Panc1 (cell line): ENCODE results near the gene TNFSF12. TPM values are rescaled to one million over a fixed set of nuclear protein-coding genes. Genes with fewer than 3 reads are reported as not detected.

Experiments used
- ATAC-seq: fragments of 200-7000 bp; cut with Tn5 transposase; 2 replicates; pipeline ENCODE4 v1.9.1; 2020; ENCODE audit warnings: mild to moderate bottlenecking, moderate library complexity
- BruUV-seq: library from RNA; stranded (reverse); fragments of 400-500 nt; replicated peaks from 2 replicates; lab custom pipeline; 2021; lab: Mats Ljungman, UMichigan
- CTCF ChIA-PET: fragments of 300-600 bp; sonication (Branson Sonifier 250); formaldehyde crosslinking; loops from one replicate; lab custom pipeline; 2022; ENCODE audit warnings: antibody characterized with exemption; lab: Charles Lee
- POLR2A ChIA-PET: fragments of 300-600 bp; sonication (Branson Sonifier 250); formaldehyde crosslinking; loops from one replicate; lab custom pipeline; 2022; ENCODE audit warnings: antibody characterized with exemption; lab: Charles Lee
- DNase-seq: peaks from one replicate; pipeline ENCODE4 v3.0.0-alpha.2; 2010; ENCODE audit warnings: low read depth, low spot score
- H3K27ac ChIP-seq: 2 replicates; pipeline ENCODE4 v1.5.1; 2011; ENCODE audit warnings: mild to moderate bottlenecking, low read length, inconsistent platforms
- H3K27me3 ChIP-seq: fragments of 200-500 bp; sonication (Bioruptor generic); 2 replicates; pipeline ENCODE4 v1.6.0; 2014; ENCODE audit warnings: low read length, inconsistent platforms; ENCODE audit not compliant: control insufficient read depth, insufficient read depth
- H3K36me3 ChIP-seq: fragments of 200-500 bp; sonication (Bioruptor generic); 2 replicates; pipeline ENCODE4 v1.5.1; 2014; ENCODE audit warnings: inconsistent platforms, mild to moderate bottlenecking, low read length, moderate library complexity; ENCODE audit not compliant: control insufficient read depth, insufficient read depth
- H3K4me1 ChIP-seq: 2 replicates; pipeline ENCODE4 v1.5.1; 2011; ENCODE audit warnings: inconsistent platforms, mild to moderate bottlenecking, low read length, moderate library complexity; ENCODE audit not compliant: control insufficient read depth, insufficient read depth
- H3K4me3 ChIP-seq, 2 experiments: 2 replicates each; pipeline ENCODE4 v1.5.1; 2011 to 2012; ENCODE audit warnings: low read depth in 2 of 2, low read length in 2 of 2, mild to moderate bottlenecking in 2 of 2, inconsistent platforms in 1 of 2, moderate library complexity in 1 of 2
- H3K9me3 ChIP-seq: fragments of 200-500 bp; sonication (Bioruptor generic); 2 replicates; pipeline ENCODE4 v1.5.1; 2014; ENCODE audit warnings: low read depth, mild to moderate bottlenecking, inconsistent platforms, low read length, moderate library complexity; ENCODE audit not compliant: control insufficient read depth, insufficient read depth
- CTCF ChIP-seq: fragments of 450-650 bp; IDR thresholded peaks from 2 replicates; pipeline ENCODE4 v1.5.1; 2017; ENCODE audit warnings: mild to moderate bottlenecking
- POLR2AphosphoS5 ChIP-seq: IDR thresholded peaks from 2 replicates; pipeline ENCODE4 v1.6.1; 2012; ENCODE audit warnings: mild to moderate bottlenecking, low read depth, low read length, moderate library complexity
- REST ChIP-seq, 2 experiments: IDR thresholded peaks; 2 replicates each; pipeline ENCODE4 v1.6.1; 2011 to 2012; ENCODE audit warnings: low read depth in 2 of 2, control low read depth in 1 of 2, low read length in 1 of 2, mild to moderate bottlenecking in 1 of 2, moderate library complexity in 1 of 2; ENCODE audit not compliant: insufficient read depth in 1 of 2
- SIN3A ChIP-seq: IDR thresholded peaks from 2 replicates; pipeline ENCODE4 v1.6.1; 2012; ENCODE audit warnings: low read depth, mild to moderate bottlenecking, low read length, moderate library complexity, borderline replicate concordance; ENCODE audit not compliant: insufficient read depth
- TCF7L2 ChIP-seq: IDR thresholded peaks from 2 replicates; pipeline ENCODE4 v1.6.1; 2011; ENCODE audit warnings: mild to moderate bottlenecking, low read depth, low read length, inconsistent platforms
- in situ Hi-C: cut with HindIII; loops from 2 replicates; pipeline ENCODE4 v1.10.0; 2016; ENCODE audit warnings: low sequenced_read_pairs, low pct_unique_long_range_greater_than_20kb
- intact Hi-C: fragments of 100-400 bp; cut with micrococcal nuclease; formaldehyde crosslinking; loops from one replicate; pipeline ENCODE4 v1.10.0; 2022; ENCODE audit not compliant: unreplicated experiment
- total RNA-seq: library from RNA; stranded (reverse); gene quantifications from one replicate; pipeline ENCODE4 v1.2.1, GENCODE V29; 2021; ENCODE audit not compliant: unreplicated experiment

Gene TNFSF12
- total RNA-seq, 1 experiment from 2014 or later: 12.6 TPM

DNA sequence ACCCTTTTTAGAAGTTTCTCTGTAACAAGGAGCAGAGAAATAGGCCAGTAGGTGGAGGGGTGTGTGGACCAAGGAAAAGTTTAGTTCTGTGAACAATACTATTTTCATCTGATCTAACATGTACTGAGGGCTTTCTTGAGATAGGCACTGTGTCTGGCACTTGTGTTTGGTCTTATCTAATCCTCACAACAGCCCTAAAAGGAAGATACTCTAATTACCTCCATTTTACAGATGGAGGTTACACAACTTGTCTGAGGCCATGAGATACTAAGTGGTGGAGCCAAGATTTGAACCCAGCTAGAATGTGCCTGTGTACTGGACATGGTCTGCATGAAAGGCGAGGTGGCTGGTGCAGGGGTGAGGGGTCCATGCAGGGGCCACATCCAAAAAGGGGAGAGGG, 4.5 kb downstream of the TNFSF12 start:
- Histone ChIP-seq H3K4me3 (no peak overlapping the region), H3K9me3 (no peaks in the 10 kb centered on the region), H3K27ac (no peak overlapping the region), H3K4me1 (peaks cover 15% of the 10 kb centered on the region), H3K27me3 (no peaks in the 10 kb centered on the region), H3K36me3 (no peaks in the 10 kb centered on the region)
- BruUV-seq: no TSS peak
- ChIA-PET CTCF (no interaction called here), POLR2A (no interaction called here)
- no peak for DNase-seq
- TF ChIP-seq REST (IDR thresholded peaks at IDR 0.05; ENCODE audit: insufficient read depth in 1 of 2, low read depth in 2 of 2, low read length in 1 of 2): no peak
- no peak for TF ChIP-seq TCF7L2
- TF ChIP-seq CTCF: no peak
- no peak for TF ChIP-seq SIN3A
- TF ChIP-seq POLR2AphosphoS5: no peak
- no peak for ATAC-seq
- intact Hi-C loops: no loop called here
- in situ Hi-C loops: no loop called here

GRCh38 chr17:7555320-7555948, 6.6 kb downstream of the TNFSF12 start:
- TF ChIP-seq CTCF (no peak; the same call in 1 of the 2 replicates), SIN3A (no peak), REST (IDR thresholded peaks at IDR 0.05; ENCODE audit: insufficient read depth in 1 of 2, low read depth in 2 of 2, low read length in 1 of 2) (no peak)
- Histone ChIP-seq H3K4me1 (peaks cover 26% of the 10 kb centered on the region), H3K4me3 (no peak overlapping the region), H3K27ac (no peak overlapping the region), H3K27me3 (no peaks in the 10 kb centered on the region), H3K36me3 (no peaks in the 10 kb centered on the region), H3K9me3 (no peaks in the 10 kb centered on the region)
- CTCF ChIA-PET: interaction anchor here (0.6 to 0.7 kb wide), 2 partner anchors 13 to 186 kb away, joined by 3 to 8 read pairs; no protein-coding TSS in a partner anchor
- intact Hi-C loops (no loop called here), in situ Hi-C loops (no loop called here)
- DNase-seq (no peak), ATAC-seq (no peak)
- BruUV-seq: no TSS peak
- POLR2A ChIA-PET: no interaction called here
